Caco-2 (cell line): ENCODE results near the gene CELA2B. TPM values are rescaled to one million over a fixed set of nuclear protein-coding genes. Genes with fewer than 3 reads are reported as not detected.
"Not testable (repeated sequence)": the region's sequence is repeated elsewhere in the genome, so short reads cannot be mapped to it uniquely, and the experiment has no call there.

ENCODE experiments used
- BruUV-seq: library from RNA; stranded (reverse); fragments of 400-500 nt; replicated peaks from 2 replicates; lab custom pipeline; 2021; lab: Mats Ljungman, UMichigan
- CTCF ChIA-PET: fragments of 300-600 bp; sonication (Branson Sonifier 250); formaldehyde crosslinking; loops from one replicate; lab custom pipeline; 2022; ENCODE audit warnings: antibody characterized with exemption; lab: Charles Lee
- POLR2A ChIA-PET: fragments of 300-600 bp; sonication (Branson Sonifier 250); formaldehyde crosslinking; loops from one replicate; lab custom pipeline; 2022; ENCODE audit warnings: antibody characterized with exemption; lab: Charles Lee
- DNase-seq, 2 experiments: peaks; one replicate each; pipeline versions ENCODE4 v3.0.0 to v3.0.0-alpha.2; 2020 to 2022
- H3K27me3 ChIP-seq: replicated peaks from 2 replicates; pipeline ENCODE4 v1.6.0; 2011; ENCODE audit warnings: low read length; ENCODE audit not compliant: control insufficient read depth, insufficient read depth
- H3K36me3 ChIP-seq: 2 replicates; pipeline ENCODE4 v1.5.1; 2011; ENCODE audit warnings: low read length; ENCODE audit not compliant: control insufficient read depth, insufficient read depth
- H3K4me1 ChIP-seq: fragments of 250-450 bp; sonication (Bioruptor Pico); 2 replicates; pipeline ENCODE4 v1.5.1; 2020; ENCODE audit warnings: mild to moderate bottlenecking
- H3K4me3 ChIP-seq: 2 replicates; pipeline ENCODE4 v1.5.1; 2011; ENCODE audit warnings: low read depth, mild to moderate bottlenecking, control low read depth, low read length
- H3K9me3 ChIP-seq: fragments of 250-450 bp; sonication (Bioruptor Pico); 2 replicates; pipeline ENCODE4 v1.5.1; 2020; ENCODE audit warnings: mild to moderate bottlenecking, moderate library complexity
- H3K27ac Mint-ChIP-seq: one replicate; pipeline ENCODE4 v1.8.0; 2022; ENCODE audit warnings: mixed read lengths; ENCODE audit not compliant: unreplicated experiment
- H3K27me3 Mint-ChIP-seq: one replicate; pipeline ENCODE4 v1.8.0; 2022; ENCODE audit warnings: mixed read lengths; ENCODE audit not compliant: insufficient read depth, unreplicated experiment
- H3K36me3 Mint-ChIP-seq: one replicate; pipeline ENCODE4 v1.8.0; 2022; ENCODE audit warnings: mild to moderate bottlenecking, mixed read lengths; ENCODE audit not compliant: insufficient read depth, unreplicated experiment
- H3K4me1 Mint-ChIP-seq: one replicate; pipeline ENCODE4 v1.8.0; 2022; ENCODE audit warnings: low read depth, mixed read lengths; ENCODE audit not compliant: unreplicated experiment
- H3K4me3 Mint-ChIP-seq: one replicate; pipeline ENCODE4 v1.8.0; 2022; ENCODE audit warnings: mild to moderate bottlenecking, moderate library complexity, mixed read lengths; ENCODE audit not compliant: unreplicated experiment
- H3K9me3 Mint-ChIP-seq: one replicate; pipeline ENCODE4 v1.8.0; 2022; ENCODE audit warnings: mixed read lengths; ENCODE audit not compliant: unreplicated experiment
- intact Hi-C: fragments of 100-400 bp; cut with micrococcal nuclease; formaldehyde crosslinking; loops from one replicate; pipeline ENCODE4 v1.10.0; 2022; ENCODE audit not compliant: unreplicated experiment
- total RNA-seq: library from RNA; stranded (reverse); gene quantifications from 2 replicates; pipeline ENCODE4 v1.2.3, GENCODE V29; 2022
- TF ChIP-seq, protein P1 (sequence below), 2 experiments: fragments of 200-600 bp in 1 of 2; IDR thresholded peaks; 1 replicate in 1 of 2; 2 replicates in 1 of 2; pipeline versions ENCODE4 v1.5.1 to v1.8.0; 2011 to 2022; ENCODE audit warnings: antibody characterized with exemption in 1 of 2, control low read depth in 1 of 2, inconsistent platforms in 1 of 2, low read depth in 1 of 2, low read length in 1 of 2, mild to moderate bottlenecking in 1 of 2, moderate library complexity in 1 of 2; ENCODE audit not compliant: insufficient read depth in 1 of 2, severe bottlenecking in 1 of 2, unreplicated experiment in 1 of 2

Gene CELA2B
- total RNA-seq, 1 experiment from 2014 or later: not detected

DNA sequence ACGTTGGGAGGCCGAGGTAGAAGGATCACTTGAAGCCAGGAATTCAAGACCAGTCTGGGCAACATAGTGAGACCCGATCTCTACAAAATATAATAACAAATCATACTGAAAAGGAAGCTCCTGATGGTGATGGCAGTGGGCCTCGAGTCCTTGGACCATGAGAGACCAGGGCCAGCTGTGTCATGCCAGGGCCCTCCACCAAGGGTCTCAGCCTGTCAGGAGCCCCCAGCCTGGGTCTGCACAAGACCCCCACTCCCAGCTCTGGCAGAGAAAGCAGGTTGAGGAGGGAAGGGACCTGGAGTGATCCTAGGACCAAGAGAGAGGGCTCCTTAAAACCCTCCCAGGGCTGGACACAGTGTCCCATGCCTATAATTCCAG, 44.3 kb upstream of the CELA2B start:
- Histone ChIP-seq H3K36me3 (no peaks in the 10 kb centered on the region), H3K4me1 (no peaks in the 10 kb centered on the region), H3K4me3 (no peak overlapping the region), H3K27me3 (no peaks in the 10 kb centered on the region), H3K9me3 (no peaks in the 10 kb centered on the region)
- Mint-ChIP-seq H3K36me3 (no peaks in the 10 kb centered on the region), H3K27me3 (no peaks in the 10 kb centered on the region), H3K27ac (no peak overlapping the region), H3K4me1 (no peaks in the 10 kb centered on the region), H3K9me3 (no peaks in the 10 kb centered on the region), H3K4me3 (no peak overlapping the region)
- intact Hi-C loops: loop anchor here (1.0 kb wide), 1 partner anchor 108 kb away; no protein-coding TSS in a partner anchor
- POLR2A ChIA-PET: interaction anchor here (0.5 kb wide), 1 partner anchor 24 kb away, joined by 4 read pairs; no protein-coding TSS in a partner anchor
- TF ChIP-seq, protein P1, sequence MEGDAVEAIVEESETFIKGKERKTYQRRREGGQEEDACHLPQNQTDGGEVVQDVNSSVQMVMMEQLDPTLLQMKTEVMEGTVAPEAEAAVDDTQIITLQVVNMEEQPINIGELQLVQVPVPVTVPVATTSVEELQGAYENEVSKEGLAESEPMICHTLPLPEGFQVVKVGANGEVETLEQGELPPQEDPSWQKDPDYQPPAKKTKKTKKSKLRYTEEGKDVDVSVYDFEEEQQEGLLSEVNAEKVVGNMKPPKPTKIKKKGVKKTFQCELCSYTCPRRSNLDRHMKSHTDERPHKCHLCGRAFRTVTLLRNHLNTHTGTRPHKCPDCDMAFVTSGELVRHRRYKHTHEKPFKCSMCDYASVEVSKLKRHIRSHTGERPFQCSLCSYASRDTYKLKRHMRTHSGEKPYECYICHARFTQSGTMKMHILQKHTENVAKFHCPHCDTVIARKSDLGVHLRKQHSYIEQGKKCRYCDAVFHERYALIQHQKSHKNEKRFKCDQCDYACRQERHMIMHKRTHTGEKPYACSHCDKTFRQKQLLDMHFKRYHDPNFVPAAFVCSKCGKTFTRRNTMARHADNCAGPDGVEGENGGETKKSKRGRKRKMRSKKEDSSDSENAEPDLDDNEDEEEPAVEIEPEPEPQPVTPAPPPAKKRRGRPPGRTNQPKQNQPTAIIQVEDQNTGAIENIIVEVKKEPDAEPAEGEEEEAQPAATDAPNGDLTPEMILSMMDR (IDR thresholded peaks at IDR 0.05; ENCODE audit: insufficient read depth in 1 of 2, low read depth in 1 of 2, low read length in 1 of 2, severe bottlenecking in 1 of 2, unreplicated experiment in 1 of 2): no peak
- no peak for DNase-seq
- CTCF ChIA-PET: interaction anchor here (0.8 to 2.6 kb wide), 5 partner anchors 99 to 303 kb away, joined by 3 to 32 read pairs (median 5); no protein-coding TSS in a partner anchor
- BruUV-seq: no TSS peak

DNA sequence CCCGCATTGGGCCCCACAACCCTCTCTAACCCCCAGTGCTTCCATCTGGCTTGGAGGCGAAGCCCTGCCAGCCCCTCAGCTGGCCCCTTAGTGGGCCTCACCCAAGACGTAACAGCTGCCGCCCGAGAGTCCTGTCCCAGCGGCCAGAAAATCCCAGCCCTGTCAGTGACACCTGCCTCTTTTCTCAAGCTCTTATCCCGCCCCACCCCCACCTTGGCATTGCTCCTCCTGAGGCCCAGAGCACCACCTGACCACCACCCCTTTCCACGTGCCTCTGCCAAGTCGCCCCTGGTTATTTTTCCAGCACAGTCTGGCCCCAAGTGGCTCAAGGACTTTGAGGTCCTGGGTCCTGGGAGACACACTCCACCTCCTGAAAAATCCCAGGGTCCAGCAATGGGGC, 43.6 kb upstream of the CELA2B start:
- Histone ChIP-seq H3K4me1 (no peaks in the 10 kb centered on the region), H3K27me3 (no peaks in the 10 kb centered on the region), H3K36me3 (no peaks in the 10 kb centered on the region), H3K4me3 (no peak overlapping the region), H3K9me3 (no peaks in the 10 kb centered on the region)
- peak overlapping the region; percentile 53 for H3K27ac Mint-ChIP-seq
- no TSS peak for BruUV-seq
- no peak overlapping the region for H3K4me3 Mint-ChIP-seq
- no peaks in the 10 kb centered on the region for H3K4me1 Mint-ChIP-seq
- H3K27me3 Mint-ChIP-seq: no peaks in the 10 kb centered on the region
- POLR2A ChIA-PET: interaction anchor here (0.5 kb wide), 1 partner anchor 23 kb away, joined by 4 read pairs; no protein-coding TSS in a partner anchor
- no peak for DNase-seq
- H3K9me3 Mint-ChIP-seq: no peaks in the 10 kb centered on the region
- H3K36me3 Mint-ChIP-seq: no peaks in the 10 kb centered on the region
- TF ChIP-seq, protein P1 (IDR thresholded peaks at IDR 0.05; ENCODE audit: insufficient read depth in 1 of 2, low read depth in 1 of 2, low read length in 1 of 2, severe bottlenecking in 1 of 2, unreplicated experiment in 1 of 2): no peak
- intact Hi-C loops: no loop called here
- CTCF ChIA-PET: interaction anchor here (1.5 to 2.6 kb wide), 2 partner anchors 108 to 109 kb away, joined by 5 to 32 read pairs; no protein-coding TSS in a partner anchor

DNA sequence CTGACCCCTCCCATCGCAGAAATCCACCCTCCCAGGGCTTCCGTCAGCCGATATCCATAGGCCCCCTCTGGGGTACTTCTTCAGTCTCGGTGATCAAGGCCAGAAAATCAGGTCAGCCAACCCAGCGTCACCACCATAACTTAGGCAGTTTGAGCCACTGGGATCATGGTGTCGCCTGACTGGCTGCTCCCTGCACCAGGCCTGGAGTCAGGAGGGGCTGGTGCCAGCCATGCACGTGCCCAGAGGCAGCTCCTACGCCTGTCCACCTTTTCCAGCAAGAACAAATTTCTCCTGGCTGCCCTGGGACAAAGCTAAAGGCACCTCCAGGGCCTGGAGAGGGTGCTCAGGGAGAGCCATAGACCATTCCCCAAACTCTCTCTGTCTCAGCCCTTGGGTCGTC, 42.4 kb upstream of the CELA2B start:
- CTCF ChIA-PET: no interaction called here

DNA sequence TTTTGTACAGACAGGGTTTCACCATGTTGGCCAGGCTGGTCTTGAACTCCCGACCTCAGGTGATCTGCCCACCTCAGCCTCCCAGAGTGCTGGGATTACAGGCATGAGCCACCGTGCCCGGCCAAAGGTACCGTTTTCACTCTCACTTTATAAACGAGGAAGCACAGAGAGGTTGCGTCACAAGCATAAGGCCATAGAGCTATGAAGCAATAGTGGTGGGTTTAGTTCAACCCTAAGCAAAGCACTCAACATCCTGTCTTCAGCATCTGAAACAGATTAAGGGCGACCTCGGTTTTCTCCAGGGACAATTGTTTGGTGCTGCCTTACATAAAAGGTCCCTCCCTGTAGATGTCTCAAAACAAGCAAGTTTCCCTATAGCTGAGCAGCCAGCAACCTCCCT, 41.2 kb upstream of the CELA2B start:
- CTCF ChIA-PET, H3K4me1 Mint-ChIP-seq, H3K27ac Mint-ChIP-seq, H3K4me1 ChIP-seq, H3K4me3 Mint-ChIP-seq, H3K9me3 ChIP-seq, BruUV-seq, H3K36me3 Mint-ChIP-seq, intact Hi-C loops, H3K9me3 Mint-ChIP-seq, DNase-seq, H3K36me3 ChIP-seq, H3K27me3 Mint-ChIP-seq, H3K4me3 ChIP-seq, H3K27me3 ChIP-seq: not testable (repeated sequence)
- POLR2A ChIA-PET: interaction anchor here (0.6 kb wide), 1 partner anchor 611 kb away, joined by 6 read pairs; no protein-coding TSS in a partner anchor

More for the DNA sequence above, 42.4 kb upstream of the CELA2B start:
- no TSS peak for BruUV-seq
- Mint-ChIP-seq H3K36me3 (no peaks in the 10 kb centered on the region), H3K27me3 (no peaks in the 10 kb centered on the region), H3K4me3 (no peak overlapping the region), H3K4me1 (no peaks in the 10 kb centered on the region), H3K27ac (no peak overlapping the region), H3K9me3 (no peaks in the 10 kb centered on the region)
- Histone ChIP-seq H3K27me3 (no peaks in the 10 kb centered on the region), H3K4me1 (no peaks in the 10 kb centered on the region), H3K4me3 (no peak overlapping the region), H3K36me3 (no peaks in the 10 kb centered on the region), H3K9me3 (no peaks in the 10 kb centered on the region)
- intact Hi-C loops: no loop called here
- POLR2A ChIA-PET: no interaction called here
- TF ChIP-seq, protein P1 (IDR thresholded peaks at IDR 0.05; ENCODE audit: insufficient read depth in 1 of 2, low read depth in 1 of 2, low read length in 1 of 2, severe bottlenecking in 1 of 2, unreplicated experiment in 1 of 2): no peak
- DNase-seq: no peak
